HuH-7 (cell line): ENCODE results near the gene MGRN1.

Source experiments
- DNase-seq: peaks from one replicate; pipeline ENCODE4 v3.0.0; 2011; ENCODE audit warnings: low spot score

The MGRN1 gene

DNA sequence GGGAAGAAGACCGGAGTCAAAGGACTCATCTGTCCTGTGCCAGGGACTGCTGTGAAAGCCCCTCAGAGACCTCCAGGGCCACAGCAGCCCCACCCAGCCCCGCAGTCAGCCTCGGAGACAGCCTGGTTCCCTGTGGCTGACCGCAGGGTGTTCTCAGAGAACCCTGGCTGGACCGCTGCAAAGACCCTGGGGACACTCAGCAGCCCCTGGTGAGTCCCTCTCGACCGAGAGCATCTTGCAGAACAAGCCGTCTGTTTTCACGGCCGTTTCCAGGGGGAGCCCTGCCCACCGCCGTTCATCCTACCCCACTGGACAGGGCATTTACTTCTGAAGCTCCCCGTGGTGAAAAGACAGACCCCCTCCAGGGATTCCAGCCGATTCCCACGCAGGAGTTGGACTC is 20.2 kb upstream of the MGRN1 start:
- DNase-seq, result no peak

DNA sequence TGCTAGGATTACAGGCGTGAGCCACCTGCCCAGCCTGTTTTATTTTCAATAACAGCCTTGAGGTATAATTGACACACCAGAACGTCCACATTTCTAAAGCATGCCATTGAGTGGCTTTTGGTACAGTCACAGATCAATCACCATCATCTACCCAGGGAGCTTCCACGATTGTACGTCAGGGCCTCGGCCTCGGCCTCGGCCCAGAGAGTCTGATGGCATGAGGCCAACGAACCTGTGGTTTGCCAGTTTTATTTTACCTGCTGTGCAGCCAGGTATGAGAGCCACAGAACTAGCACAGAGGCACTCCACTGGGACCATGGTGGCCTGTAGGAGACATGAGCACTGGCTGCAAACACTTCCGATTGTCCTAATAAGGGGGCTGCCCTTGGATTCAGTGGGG is 18.3 kb upstream of the MGRN1 start:
- no peak for DNase-seq

DNA sequence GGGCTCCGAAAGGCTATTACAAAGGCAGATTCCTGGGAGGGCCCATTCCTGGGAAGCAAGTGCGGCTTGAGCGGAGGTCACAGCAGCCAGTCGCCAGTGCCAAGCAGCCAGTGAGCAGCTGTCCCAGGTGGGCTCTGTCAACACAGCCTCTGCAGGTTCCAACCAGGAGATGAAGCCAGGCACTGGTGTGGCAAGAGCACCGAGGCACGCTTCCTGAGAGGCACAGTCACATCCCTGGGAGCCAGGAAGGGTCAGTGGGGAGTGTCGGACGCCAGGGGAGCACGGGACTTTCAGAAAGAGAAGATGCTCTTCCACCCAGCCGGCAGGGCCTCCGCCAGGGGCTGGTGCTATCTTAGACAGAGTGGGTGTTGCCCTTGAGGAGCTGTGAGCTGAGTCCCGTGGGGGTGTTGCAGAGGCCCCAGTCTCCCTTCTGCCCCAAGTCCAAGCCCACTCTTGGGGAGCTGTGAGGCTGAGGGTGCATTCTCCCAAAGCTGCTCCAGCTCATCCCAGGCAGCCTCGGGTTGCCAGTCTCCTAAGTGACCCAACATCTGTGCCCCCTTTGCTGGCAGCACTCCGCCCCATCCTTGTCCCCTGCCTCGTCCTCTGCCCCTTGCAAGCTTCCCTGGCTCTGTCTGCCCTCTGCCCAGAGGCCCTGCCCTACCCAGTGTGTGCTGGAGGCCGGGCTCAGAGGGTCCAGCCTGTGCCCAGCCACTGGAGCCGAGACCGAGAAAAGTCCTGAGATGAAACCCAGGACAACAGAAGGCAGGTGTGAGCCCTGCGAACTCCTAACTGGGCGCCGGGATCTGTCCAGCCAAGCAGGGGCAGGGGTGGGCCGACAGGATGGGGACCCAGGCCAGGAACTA is 16.6 kb upstream of the MGRN1 start:
- no peak for DNase-seq

DNA sequence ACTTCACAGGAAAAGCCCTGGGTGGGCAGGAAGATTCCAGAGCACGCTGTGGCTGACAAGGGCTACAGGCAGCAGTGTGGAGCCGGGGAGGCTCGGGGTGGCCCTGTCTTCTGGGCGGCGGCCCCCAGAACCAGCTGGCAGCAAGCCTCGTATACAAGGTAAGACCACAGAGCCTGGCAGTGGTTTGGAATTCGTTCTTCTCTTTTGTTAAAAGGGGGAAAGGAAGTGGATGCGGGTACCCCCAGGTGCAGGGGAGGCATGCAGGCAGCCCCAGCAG is 16.0 kb upstream of the MGRN1 start:
- no peak for DNase-seq

DNA sequence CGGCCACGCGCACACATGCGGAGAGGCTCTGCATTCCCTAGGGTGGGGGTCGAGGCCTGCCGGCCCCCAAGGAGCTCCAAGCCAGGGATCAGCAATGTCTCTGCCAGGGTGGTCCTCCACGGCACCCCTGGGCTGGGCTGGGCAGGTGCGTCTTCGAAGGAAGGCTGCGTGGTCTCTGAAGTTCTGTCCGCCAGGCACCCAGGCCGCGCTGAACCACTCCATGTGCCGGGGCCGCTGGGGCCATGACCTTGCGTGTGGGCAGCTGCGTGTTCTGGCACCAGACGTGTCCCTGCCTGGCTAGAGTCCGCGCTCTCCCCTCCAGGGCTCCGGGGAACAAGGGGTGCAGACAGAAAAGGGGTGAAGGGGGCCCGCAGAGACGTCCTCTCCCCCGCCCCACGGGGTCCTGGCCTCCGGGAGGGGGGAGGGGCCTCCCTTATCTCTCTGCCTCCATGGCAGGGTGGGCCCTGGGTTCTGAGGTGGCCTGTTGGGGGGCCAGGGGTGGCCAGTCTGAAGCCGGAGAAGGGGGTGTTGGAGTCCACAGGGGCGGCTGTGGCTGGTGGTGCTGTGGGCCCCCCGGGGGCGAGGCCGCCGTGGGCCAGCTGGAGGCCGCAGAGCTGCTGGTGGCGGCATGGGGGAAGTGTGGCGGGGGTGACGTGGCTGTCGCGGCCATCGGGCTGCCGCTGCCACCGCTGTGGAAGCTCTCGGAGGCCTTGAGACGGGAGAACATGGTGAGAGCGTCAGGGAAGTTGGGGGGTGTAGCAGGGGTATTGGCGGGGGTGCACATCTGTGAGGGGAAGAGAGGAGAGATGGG is 15.2 kb upstream of the MGRN1 start:
- DNase-seq, result no peak

DNA sequence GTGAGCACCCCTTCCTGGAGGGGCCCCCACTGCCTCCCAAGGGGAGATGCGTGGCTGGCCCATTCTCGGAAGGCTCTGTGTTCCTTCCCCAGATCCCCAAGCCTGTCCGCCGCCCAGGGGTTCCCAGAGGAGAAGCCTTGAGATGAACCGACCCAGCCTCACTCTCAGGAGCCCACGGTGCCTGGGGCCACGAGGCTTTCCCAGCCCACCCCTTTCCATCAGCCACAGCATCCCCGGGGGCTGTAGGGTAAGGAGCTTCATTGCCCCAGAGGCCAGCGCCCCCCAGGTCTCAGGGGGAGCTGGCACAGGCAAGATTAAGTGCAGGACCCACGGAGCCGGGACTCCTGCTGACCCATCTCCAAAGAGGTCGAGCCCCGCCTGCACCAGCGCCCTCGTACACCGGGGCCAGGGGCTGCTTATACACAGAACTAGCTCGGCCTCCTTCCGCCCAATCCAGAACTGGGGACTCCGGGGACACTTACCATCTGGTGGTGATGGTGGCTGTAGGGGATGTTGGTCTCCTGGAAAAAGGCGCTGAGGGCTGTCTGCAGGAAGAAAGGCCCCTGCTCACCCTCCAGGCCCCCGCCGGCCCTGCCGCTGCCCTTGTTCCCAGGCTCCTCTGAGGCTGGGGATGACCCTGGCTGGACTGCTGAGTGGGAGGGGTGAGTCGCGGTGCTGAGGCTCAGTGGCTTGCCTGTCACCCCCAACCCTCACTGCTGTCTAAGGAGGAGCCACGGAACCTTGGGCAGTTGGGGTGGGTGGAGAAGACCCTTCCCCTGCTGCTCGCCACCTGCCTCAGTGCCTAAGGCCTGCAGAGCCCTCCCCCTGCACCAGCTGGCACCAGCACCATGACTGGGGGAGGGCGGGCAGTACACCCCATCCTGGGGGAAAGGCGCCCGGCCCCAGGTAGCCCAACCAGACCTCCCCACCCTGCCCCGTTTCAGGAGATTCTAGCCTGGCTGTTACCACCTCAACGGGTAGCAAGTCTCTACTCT is 14.3 kb upstream of the MGRN1 start:
- DNase-seq, result no peak

DNA sequence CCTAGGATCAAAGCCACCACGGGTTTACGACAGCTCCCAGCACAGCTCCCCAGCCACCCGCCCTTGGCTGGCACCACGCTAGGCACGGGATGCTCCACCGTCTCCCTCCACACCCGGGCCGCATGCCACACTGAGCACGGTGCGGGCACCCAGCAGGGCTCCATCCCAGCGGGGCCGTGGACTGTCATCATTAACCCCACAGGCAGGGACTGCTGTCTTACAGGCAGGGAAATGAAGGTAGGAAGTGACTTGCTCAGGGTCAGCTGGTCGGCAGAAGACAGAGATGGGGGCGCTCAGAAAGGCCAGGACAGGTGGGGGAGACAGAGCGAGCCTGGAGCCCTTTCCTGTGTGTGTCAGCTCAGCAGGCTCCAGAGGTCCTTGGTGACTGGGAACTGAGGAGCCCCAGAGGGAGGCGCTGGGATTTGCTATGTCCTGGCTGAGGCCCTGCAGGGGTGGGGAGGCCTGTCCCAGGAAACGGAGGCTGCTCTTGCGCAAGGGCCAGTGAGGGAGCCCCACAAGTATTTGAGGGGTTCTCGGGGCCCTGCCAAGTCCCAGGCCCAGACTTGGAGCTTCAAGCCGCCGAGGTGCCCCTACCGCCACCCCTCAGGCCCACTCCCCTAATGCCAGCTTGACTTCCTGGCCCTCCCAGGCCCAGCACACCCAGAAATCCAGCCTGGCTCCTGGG is 13.1 kb upstream of the MGRN1 start:
- DNase-seq, result no peak

DNA sequence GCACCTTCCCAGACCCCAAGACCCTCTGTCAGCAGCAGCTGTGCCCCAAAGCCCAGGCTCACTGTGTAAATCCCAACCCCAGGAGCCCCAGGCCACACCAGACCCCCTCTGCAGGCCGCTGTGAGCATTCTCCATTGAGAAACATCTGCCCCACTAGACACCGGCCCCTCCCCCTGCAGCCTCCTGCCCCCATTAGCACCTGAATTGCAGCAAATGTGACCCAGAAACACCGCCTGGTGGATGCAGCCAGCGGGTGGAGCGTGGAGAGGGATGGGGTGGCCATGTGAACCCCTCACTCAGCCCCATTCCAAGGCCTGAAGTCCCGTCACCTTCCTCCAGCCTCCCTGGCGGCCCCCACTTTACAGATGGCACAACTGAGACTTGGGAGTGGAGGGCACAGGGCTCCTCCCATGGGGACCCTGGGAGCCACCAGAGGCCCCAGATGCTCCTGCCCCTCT is 12.1 kb upstream of the MGRN1 start:
- DNase-seq, result peak; percentile 56

DNA sequence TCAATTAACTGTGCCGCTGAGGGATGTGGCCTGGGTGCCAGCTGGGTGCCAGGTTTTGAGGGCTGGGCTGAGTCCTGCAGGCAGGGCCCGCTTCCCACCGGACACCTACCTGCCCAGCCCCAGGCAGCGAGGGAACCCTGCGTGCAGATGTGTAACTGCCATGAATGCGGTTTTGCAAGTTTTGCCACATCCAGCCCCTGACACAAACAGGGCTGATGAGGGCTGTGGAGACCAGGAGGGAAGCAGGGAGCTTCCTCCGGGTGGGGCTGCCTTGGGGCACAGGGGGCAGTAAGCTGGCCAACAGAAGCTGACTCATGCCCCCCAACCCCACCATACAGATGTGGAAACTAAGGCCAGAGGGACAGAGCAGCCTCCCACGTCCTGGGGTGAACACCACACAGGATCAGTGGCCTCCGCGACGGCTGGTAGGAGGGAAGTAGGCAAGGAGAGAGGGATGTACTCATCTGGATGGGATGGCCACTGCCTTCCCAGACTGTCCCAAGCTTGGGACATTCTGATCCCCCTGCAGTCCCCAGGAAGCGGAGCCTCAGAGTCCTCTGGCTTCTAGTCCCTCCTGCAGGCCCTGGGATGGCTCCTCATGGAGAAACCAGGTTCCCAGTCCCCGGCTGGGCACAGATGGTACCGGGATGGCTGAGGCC is 11.5 kb upstream of the MGRN1 start:
- DNase-seq, result no peak

DNA sequence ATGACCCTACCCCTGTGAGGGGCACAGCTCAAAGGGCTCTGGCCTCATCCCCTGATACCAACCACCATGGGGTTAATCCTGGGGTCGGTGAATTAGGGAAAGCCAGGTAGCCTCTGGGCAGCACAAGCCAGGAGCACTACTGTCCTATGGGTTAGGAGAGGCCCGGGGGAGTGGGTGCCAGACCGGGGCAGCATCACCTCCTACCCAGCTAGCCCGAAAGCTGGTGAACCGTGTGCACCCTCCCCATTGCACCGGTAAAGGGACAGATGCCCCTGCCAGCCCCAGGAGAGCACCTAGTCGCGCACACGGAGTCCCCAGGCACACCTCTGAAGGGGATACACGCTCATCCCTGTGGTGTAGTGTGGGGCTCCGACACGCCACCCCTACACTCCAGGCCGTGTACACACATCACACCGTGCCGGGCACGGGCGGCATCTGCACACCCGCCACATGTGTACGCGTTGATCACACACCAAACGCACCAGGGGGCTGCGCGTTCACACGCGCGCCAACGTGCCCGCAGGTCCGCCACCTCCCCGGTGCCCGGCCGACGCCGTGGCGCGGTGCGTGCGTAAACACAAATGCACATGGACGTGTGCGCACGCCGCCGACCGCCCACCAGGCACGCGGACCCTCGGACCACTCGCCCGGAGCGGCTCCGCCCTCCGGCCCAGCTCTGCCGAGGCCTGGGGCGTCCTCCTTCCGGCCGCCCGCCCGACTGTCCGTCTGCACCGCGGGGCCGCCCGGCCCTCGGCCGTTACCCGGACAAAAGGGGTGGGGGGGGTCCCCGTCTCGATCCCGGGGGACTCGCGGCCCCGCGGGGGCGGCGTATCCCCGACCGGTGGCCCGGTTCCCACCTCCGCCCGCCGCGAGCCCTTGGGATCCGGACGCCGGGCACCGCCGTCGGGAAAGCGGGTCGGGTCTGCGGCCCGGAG is 10.7 kb upstream of the MGRN1 start:
- no peak for DNase-seq

DNA sequence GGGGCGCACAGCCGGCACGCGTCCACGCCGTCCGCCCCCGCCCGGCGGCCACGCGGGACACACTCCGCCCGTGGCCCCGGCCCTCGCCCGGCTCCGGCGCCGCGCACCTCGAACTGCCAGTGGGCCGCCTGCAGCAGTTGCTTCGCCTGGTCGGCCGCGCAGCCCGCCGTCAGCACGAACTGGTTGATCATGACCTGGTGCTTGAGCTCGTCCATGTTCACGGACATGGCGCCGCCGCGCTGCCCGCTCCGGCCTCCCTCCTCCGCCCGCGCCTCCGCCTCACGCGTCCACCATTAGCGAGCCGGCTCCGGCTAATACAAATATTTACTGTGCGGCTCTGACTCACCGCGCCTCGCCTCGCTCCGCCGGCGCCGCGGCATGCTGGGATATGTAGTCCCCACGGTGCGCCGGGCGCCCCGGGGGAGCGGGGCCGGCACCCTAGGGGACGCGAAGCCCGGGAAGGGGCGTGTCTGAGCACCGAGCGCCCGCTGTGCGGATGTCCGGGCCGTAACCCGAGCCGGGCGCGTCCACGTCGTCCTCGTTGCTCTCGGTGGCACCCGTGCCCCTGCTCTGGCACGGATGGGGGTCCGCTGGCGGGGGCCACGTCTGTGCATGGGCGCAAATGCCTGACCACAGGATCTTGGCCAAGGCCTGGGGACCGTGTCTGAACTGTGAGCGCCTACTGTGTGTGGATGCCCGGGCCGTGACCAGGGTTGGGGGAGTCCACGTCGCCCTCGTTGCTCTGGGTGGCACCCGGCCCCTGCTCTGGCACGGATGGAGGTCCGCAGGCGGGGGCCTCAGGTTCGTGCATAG is 9.8 kb upstream of the MGRN1 start, which contains the start of gene UBALD1:
Gene UBALD1 (minus strand): TSS at position 318 of the 813 bp plus-strand sequence. CDS start 91 bp downstream, at position 227.
- peak; percentile 91 for DNase-seq

DNA sequence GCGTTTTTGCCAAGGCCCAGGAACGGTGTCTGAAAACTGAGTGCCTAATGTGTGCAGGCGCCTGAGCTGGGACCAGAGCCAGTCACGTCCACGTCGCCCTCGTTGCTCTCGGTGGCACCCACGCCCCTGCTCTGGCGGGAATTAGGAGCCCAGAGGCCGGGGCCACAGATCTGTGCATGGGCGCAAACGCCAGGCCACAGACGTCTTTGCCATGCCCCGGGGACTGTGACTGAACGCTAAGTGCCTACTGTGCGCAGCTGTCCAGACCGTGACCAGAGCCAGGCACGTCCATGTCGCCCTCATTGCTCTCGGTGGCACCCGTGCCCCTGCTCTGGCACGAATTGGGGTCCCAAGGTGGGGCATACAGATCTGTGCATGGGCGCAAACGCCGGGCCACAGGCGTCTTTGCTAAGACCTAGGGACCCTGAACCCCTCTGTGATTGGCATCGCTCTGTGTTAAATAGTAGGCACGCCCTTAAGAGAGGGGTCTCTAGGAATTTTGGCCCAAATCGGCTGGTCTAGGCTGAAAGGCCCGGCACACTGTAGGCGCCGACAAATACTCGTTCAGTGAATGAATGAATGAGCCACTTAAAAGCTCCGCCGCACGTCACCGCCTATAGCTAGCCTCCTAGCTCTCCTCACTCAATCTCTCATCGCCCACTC is 9.1 kb upstream of the MGRN1 start:
- DNase-seq, result no peak

DNA sequence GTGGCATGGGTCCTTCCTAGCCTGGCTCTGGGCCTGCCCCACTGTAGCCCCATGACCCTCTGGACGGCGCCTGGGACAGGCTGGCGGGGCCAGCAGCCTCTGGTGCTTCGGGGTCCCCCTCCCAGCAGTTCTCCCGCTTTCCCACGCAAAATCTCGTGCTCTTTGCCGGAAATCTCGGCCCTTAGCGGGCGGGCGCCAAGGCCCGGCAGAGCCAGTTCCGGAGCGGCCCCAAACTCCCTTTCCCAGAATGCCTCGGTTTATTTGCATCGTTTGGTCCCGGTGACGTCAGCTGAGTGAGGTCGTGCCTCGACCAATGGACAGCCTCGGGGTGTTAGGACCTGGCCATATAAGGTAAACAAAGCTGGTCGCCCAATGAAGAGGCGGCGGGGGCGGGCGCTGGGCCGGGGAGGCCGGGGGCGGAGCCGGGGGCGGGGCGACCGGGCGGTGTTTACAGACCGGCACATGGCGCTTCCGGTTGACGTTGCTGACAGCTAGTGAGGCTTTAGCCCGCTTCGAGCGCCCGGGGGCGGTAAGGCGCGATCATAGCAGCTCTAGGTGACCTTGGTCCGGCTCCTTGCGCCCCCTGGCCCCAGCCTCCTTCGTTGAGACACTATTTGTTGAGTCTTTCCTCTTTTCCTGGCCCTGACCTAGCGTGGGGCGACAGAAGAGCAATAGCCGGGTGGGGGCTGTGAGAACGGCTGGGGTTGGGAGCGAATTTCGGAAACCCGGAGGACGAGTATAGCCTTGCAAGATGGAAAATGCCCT is 8.4 kb upstream of the MGRN1 start:
- DNase-seq, result peak; percentile 98

DNA sequence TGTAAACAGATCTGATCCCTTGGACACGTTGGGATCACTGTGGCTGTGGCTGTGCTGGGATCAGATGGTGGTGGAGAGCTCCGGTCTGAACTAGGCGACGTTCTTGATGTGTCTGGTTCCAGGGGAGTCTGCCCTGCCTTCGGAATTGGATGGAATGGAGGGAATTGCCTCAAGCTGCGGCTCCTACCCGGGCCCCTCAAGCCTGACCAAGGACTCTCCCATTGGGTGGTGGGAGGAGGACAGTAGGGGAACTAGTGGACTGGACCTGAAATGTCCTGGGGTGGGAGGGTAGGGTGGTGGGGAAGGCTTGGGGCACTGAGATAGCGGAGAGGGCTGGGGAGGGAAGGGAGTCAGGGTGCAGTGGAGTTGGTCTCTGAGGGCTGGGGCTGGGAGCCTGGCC is 6.7 kb upstream of the MGRN1 start:
- DNase-seq, result no peak

DNA sequence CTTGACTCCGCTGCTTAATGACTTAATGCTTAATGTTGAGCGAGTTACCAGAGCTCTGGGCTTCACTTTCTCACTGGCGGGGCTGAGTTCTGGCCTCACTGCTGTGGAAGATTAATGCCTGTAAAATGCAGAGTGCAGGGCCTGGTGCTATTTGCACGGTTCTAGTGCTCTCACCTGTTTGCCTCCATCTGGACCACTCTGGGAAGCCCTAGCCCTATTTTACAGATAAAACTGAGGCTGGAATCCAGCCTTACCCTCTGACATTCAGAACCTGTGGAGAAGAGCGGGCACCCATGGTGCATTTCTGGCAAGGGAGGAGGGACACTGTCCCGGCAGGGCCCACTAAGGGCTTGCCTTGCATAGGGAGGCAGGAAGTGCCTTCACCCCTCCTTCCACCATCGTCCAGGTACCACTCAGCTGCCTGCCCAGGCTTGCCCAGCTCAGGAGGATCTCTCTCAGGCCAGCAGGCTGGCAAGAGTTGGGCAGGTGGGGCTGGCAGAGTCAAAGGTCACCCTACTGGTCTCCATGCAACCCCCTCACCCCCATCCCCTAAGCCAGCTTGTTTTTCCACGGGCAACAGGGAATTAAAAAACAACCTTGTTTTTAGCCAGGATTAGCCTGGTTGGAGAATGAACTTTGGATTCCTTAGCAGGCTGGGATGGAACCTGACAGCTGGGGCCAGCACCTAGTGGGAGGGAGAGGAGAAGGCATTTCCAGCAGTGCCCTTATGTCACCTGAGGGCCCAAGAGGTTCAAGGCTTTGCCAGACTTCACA is 5.8 kb upstream of the MGRN1 start:
- DNase-seq, result no peak

DNA sequence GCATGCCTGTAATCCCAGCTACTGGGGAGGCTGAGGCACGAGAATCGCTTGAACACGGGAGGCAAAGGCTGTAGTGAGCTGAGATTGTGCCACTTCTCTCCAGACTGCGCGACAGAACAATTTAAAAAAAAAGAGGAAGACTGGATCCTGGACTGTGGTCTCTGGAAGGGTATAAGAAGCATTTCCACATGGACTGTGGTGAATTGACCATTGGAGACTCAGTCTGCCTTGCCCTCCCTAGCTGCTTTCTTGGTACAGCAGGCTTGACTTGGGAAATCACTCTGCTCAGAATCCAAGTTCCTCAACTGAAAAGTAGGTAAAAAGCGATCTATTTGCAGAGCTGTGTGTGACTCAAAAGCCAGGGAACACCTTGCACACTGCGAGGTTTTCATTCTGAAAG is 1.0 kb upstream of the MGRN1 start:
- DNase-seq, result no peak
